ENCODE results near the gene PALLD.
A peak's percentile ranks its signal among the peaks of the same experiment; 100 is the strongest.
"Not testable (repeated sequence)": the region's sequence is repeated elsewhere in the genome, so short reads cannot be mapped to it uniquely, and the experiment has no call there.

PALLD gene

DNA sequence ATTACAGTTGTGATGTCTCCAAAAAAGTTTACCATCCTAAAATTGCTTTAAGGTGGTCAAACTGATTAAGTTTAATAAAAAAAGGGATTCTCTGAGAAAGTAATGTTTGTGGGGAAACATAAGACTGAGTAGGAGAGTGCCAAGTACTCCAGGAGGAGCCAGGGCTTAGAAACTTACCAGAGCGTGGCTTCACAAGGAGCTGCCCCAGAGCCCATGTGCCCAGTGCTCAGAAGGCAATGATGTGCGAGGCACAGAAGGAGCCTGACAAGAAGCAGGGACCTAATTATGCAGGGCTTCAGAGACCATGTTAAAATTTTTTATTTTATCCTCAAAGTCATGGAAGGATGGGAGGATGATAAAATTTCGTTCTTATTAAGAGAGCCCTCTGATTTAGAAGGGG is 204.2 kb downstream of the PALLD start:
- no peak overlapping the region for H3K4me3 ChIP-seq (ENCODE audit: low read depth, low read length)
- DNase-seq (ENCODE audit: low read depth), result no peak
- TF ChIP-seq MYC (IDR thresholded peaks at IDR 0.05; ENCODE audit: low read depth, low read length) (no peak), POLR2A (IDR thresholded peaks at IDR 0.05; ENCODE audit: extremely low read depth, insufficient read length) (no peak)
- TF ChIP-seq, protein P1, sequence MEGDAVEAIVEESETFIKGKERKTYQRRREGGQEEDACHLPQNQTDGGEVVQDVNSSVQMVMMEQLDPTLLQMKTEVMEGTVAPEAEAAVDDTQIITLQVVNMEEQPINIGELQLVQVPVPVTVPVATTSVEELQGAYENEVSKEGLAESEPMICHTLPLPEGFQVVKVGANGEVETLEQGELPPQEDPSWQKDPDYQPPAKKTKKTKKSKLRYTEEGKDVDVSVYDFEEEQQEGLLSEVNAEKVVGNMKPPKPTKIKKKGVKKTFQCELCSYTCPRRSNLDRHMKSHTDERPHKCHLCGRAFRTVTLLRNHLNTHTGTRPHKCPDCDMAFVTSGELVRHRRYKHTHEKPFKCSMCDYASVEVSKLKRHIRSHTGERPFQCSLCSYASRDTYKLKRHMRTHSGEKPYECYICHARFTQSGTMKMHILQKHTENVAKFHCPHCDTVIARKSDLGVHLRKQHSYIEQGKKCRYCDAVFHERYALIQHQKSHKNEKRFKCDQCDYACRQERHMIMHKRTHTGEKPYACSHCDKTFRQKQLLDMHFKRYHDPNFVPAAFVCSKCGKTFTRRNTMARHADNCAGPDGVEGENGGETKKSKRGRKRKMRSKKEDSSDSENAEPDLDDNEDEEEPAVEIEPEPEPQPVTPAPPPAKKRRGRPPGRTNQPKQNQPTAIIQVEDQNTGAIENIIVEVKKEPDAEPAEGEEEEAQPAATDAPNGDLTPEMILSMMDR (IDR thresholded peaks at IDR 0.05; ENCODE audit: low read depth, low read length), result no peak
- TF ChIP-seq, protein P2, sequence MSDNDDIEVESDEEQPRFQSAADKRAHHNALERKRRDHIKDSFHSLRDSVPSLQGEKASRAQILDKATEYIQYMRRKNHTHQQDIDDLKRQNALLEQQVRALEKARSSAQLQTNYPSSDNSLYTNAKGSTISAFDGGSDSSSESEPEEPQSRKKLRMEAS (IDR thresholded peaks at IDR 0.05; ENCODE audit: low read depth, low read length), result no peak

DNA sequence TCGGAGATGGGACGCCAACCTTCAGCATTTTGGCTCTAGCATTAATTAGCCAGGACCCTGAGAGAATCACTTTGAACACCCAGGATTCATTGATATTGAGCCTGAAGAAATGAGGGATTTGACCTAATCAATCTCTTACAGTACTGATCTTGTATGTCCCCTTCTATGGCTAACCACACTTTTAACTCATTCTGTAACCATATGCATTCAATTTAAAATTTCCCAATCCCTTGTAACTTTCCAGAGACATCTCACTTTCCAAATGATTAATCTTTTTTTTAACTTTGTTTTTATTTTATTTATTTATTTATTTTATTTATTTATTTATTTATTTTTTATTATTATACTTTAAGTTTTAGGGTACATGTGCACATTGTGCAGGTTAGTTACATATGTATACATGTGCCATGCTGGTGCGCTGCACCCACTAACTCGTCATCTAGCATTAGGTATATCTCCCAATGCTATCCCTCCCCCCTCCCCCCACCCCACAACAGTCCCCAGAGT is 205.8 kb downstream of the PALLD start:
- not testable (repeated sequence) for DNase-seq (ENCODE audit: low read depth); H3K4me3 ChIP-seq (ENCODE audit: low read depth, low read length)

DNA sequence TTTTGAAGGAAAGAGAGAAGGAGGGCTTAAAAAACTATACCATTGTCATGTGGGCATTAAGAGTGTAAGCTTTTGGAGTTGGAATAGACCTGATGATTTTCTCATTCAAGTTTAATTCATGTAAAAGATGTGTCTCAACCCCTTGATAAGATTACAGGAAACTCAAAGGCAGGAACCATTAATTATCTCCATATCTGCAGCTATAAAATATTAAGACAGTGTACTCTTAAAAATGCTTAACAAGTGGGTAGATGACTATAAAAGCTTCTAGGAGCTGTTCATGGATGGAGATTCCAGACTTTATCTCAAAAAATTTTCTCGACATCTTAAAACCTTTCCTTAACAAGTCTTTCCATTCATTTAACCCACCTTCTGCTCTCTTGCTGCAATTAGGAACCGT is 208.3 kb downstream of the PALLD start:
- no peak overlapping the region for H3K4me3 ChIP-seq (ENCODE audit: low read depth, low read length)
- TF ChIP-seq, protein P2 (IDR thresholded peaks at IDR 0.05; ENCODE audit: low read depth, low read length), result no peak
- no peak for TF ChIP-seq MYC (IDR thresholded peaks at IDR 0.05; ENCODE audit: low read depth, low read length)
- no peak for TF ChIP-seq POLR2A (IDR thresholded peaks at IDR 0.05; ENCODE audit: extremely low read depth, insufficient read length)
- TF ChIP-seq, protein P1 (IDR thresholded peaks at IDR 0.05; ENCODE audit: low read depth, low read length), result no peak

DNA sequence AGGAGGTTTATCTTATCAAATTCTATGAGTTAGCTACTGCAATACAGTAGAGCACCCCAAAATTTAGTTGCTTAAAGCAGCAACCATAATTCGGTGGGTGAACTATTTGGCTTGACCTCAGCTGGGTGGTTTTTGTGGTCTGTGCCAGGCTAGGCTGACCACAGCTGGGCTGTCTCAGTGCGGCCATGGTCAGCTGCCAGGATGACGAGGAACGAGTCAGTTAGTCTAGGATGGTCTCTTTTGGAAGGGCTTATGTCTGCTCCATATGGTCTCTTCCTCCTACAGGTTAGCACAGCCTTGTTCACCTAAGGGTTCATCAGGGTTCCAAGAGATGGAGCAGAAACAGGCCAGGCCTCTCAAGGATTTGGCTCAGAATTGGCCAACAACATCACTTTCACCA is 210.4 kb downstream of the PALLD start:
- H3K4me3 ChIP-seq (ENCODE audit: low read depth, low read length), result no peak overlapping the region
- DNase-seq (ENCODE audit: low read depth), result no peak
- TF ChIP-seq POLR2A (IDR thresholded peaks at IDR 0.05; ENCODE audit: extremely low read depth, insufficient read length) (no peak), MYC (IDR thresholded peaks at IDR 0.05; ENCODE audit: low read depth, low read length) (no peak)
- TF ChIP-seq, protein P2 (IDR thresholded peaks at IDR 0.05; ENCODE audit: low read depth, low read length), result no peak
- TF ChIP-seq, protein P1 (IDR thresholded peaks at IDR 0.05; ENCODE audit: low read depth, low read length), result no peak

More for the DNA sequence above, 208.3 kb downstream of the PALLD start:
- no peak for DNase-seq (ENCODE audit: low read depth)

DNA sequence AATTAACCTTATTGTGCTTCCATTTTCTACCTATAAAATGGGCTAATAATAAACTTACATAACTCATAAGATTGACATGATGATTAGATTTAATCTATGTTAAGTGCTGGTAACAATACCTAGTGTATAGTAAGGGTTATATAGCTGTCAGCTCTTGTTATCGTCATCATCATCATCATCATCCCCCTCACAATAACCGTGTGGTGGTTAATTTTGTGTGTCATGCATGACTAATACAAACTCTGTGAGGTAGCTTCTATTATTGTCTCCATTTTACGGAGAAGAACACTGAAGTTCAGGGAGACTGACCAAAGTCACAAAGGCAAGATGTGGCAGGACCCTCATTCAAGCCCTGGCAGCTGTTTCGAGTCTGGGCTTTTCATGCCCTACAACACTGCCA is 211.3 kb downstream of the PALLD start:
- TF ChIP-seq, protein P1 (IDR thresholded peaks at IDR 0.05; ENCODE audit: low read depth, low read length), result no peak
- TF ChIP-seq, protein P2 (IDR thresholded peaks at IDR 0.05; ENCODE audit: low read depth, low read length), result no peak
- no peak for TF ChIP-seq MYC (IDR thresholded peaks at IDR 0.05; ENCODE audit: low read depth, low read length)
- no peak for TF ChIP-seq POLR2A (IDR thresholded peaks at IDR 0.05; ENCODE audit: extremely low read depth, insufficient read length)
- DNase-seq (ENCODE audit: low read depth), result no peak
- H3K4me3 ChIP-seq (ENCODE audit: low read depth, low read length), result no peak overlapping the region

DNA sequence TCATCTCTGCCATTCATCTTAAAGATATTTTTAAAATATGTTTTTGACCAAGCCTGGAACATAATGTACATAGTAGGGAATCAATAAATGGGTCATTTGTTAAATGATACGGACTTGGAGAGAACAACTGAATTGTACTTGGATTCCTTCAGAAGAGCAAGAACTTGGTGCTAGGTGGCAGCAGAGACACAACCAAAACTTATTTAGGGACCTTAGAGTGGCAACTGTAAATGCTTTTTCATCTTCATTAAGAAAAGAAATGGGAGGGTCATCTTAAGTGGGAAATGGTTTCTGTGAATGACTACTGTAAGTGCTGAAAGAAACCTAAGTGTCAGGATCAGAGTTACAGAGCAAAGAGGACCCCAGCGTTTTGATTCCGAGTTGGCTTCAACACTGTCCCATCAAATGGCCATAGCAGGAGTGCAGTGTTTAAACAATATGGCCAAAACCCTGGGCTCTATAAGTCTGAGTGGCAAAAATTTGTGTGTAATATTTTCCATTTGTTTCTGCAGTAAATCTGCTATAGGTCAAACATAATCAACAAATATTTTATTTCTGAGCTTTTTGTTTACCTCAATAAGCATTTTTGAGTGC is 213.6 kb downstream of the PALLD start:
- DNase-seq (ENCODE audit: low read depth), result peak; percentile 44
- H3K4me3 ChIP-seq (ENCODE audit: low read depth, low read length), result no peak overlapping the region
- TF ChIP-seq MYC (IDR thresholded peaks at IDR 0.05; ENCODE audit: low read depth, low read length) (no peak), POLR2A (IDR thresholded peaks at IDR 0.05; ENCODE audit: extremely low read depth, insufficient read length) (no peak)
- TF ChIP-seq, protein P2 (IDR thresholded peaks at IDR 0.05; ENCODE audit: low read depth, low read length), result no peak
- TF ChIP-seq, protein P1 (IDR thresholded peaks at IDR 0.05; ENCODE audit: low read depth, low read length), result peak; percentile 30
